ENCODE data around the gene TMEM184A.

The TMEM184A gene

GRCh38 chr7:1550005-1550845, 5.8 kb downstream of the TMEM184A start:
- no peak for DNase-seq

- no peak for DNase-seq
Observed at GRCh38 chr7:1549357-1550004, 6.5 kb downstream of the TMEM184A start.

GRCh38 chr7:1548944-1549343, 7.1 kb downstream of the TMEM184A start:
- DNase-seq, result no peak

GRCh38 chr7:1548438-1548831, 7.6 kb downstream of the TMEM184A start:
- DNase-seq, result no peak

- DNase-seq, result no peak
Observed at GRCh38 chr7:1547777-1548437, 8.1 kb downstream of the TMEM184A start.

- DNase-seq, result no peak
Observed at GRCh38 chr7:1546909-1547776, 8.9 kb downstream of the TMEM184A start.

- no peak for DNase-seq
Observed at GRCh38 chr7:1546274-1546908, 9.6 kb downstream of the TMEM184A start.

GRCh38 chr7:1545417-1546246, 10.4 kb downstream of the TMEM184A start:
- no peak for DNase-seq

GRCh38 chr7:1544896-1545416, 11.0 kb downstream of the TMEM184A start:
- DNase-seq, result no peak

- DNase-seq, result no peak
Observed at GRCh38 chr7:1544178-1544895, 11.7 kb downstream of the TMEM184A start.

- DNase-seq, result no peak
Observed at GRCh38 chr7:1543826-1544177, 12.2 kb downstream of the TMEM184A start.

- DNase-seq, result no peak
Observed at GRCh38 chr7:1542841-1543747, 12.9 kb downstream of the TMEM184A start.

- DNase-seq, result no peak
Observed at GRCh38 chr7:1542329-1542728, 13.7 kb downstream of the TMEM184A start.

- no peak for DNase-seq
Observed at GRCh38 chr7:1541431-1542162, 14.4 kb downstream of the TMEM184A start.

- no peak for DNase-seq
Observed at GRCh38 chr7:1540776-1541271, 15.2 kb downstream of the TMEM184A start.

GRCh38 chr7:1539882-1540775, 15.9 kb downstream of the TMEM184A start:
- DNase-seq, result no peak

GRCh38 chr7:1539181-1539881, 16.7 kb downstream of the TMEM184A start:
- DNase-seq, result no peak

Measured in NCI-H446 (cell line).